Activated T-cell treated with anti-CD3 and anti-CD28 coated beads for 1 hour (primary cell): Measurements from ENCODE around the gene LY6G6D.

Source experiments
- DNase-seq: peaks from one replicate; pipeline ENCODE4 v3.0.0-alpha.2; 2020; ENCODE audit warnings: low read depth

Gene LY6G6D

GRCh38 chr6:31764198-31764597 is 49.0 kb downstream of the LY6G6D start:
- no peak for DNase-seq

- DNase-seq, result no peak
These were observed 50.4 kb downstream of the LY6G6D start for GRCh38 chr6:31765559-31765909.

DNA sequence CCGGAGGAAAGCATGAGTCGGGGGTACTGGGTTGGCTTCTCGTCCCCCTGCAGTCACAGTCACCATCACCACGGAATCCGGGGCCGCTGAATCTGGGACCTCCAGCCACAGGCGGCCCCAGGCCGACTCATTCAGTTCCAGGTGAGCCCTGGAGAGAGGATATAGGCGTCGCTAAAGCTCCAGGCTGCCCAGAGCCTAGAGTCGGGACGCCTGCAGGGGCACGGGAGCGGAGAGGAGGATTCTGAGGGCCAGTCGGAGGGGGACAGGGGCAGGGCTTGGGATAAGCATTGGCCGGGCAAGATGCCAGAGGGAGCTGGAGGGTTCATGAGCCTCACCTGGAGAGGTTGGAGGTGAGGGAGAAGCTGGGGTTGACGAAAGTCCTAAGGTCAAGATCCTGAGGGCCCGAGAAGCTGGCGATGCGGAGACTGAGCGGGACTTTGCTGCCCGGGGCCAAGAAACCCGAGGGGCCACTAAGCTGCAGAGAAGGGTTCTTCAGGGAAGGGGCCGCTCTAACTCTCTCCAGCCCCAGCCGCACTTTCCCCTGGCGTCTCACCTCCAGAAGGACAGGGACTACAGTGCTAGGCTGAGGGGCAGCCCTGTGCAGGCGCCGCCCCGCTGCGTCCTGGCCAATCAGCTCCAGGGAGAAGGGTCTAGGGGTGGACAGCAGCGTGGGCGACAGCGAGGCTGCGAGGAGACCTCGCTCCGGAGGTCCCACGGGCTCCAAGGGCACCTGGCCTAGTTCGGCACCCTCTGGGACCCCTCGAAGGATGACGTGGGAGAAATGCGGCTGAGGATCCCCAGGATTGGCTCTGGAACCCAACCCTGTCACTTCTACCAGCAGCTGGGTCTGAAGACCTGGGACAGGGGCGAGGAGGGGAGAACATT is 51.0 kb downstream of the LY6G6D start:
- no peak for DNase-seq

DNA sequence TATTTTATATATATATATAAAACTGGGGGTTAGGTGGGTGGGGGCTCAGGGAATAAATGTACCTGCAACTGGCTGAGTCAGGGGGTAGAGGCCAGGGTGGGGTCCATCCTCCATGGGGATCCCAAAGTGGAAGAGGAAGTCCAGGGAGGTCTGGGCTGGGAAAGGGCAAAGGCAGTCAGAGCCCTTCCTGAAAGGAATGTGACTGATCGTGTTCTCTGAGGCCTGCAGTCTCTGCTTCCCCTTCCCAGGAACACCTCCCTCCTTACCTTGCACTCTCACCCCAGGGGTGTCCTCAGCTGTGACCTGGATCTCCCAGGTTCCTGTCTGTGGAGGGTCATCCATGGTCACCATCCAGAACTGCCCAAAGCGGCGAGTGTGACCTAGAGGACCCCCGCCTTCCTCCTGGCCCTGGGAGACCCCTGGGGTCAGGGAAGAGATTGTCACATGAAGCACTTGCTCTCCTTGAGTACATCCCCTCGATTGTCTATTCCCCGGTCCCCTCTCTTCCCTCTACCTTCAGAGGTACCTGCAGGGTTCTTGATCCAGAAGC is 52.0 kb downstream of the LY6G6D start:
- DNase-seq, result no peak
